Measurements from ENCODE around the gene SEC14L1. TPM values are rescaled to one million over a fixed set of nuclear protein-coding genes. Genes with fewer than 3 reads are reported as not detected.

SEC14L1 gene
- total and polyA plus RNA-seq, 4 donors = 17.0 to 52.0 (median 26.8) TPM

DNA sequence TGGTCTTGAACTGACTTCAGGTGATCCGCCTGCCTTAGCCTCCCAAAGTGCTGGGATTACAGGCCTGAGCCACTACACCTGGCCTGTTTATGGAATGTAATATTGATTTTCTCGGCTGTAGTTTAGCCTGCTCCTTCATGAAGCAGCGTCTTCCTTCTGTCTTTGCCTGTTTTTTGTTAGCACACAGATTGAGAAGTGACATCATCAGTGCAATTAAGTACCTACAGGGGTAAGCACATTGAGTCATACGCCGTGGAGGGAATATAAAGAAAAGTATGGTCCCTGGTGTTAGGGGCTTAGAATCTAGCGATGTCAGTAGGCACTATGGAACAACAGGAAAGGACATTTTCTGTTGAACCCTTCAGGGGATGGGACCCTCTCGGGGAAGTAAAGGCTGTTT lies 48.7 kb upstream of the SEC14L1 start:
- no peak for TF ChIP-seq REST (IDR thresholded peaks at IDR 0.05)
- no peak for TF ChIP-seq FOXA2 (IDR thresholded peaks at IDR 0.05)
- no peak for TF ChIP-seq RAD21 (IDR thresholded peaks at IDR 0.05)
- TF ChIP-seq YY1 (IDR thresholded peaks at IDR 0.05) = no peak
- TF ChIP-seq MAX (IDR thresholded peaks at IDR 0.05) = no peak
- TF ChIP-seq HNF4A (conservative IDR thresholded peaks at IDR 0.05) = no peak
- no peak for TF ChIP-seq EGR1 (IDR thresholded peaks at IDR 0.05; ENCODE audit: low read depth in 2 of 2)
- no peak for TF ChIP-seq SP1 (IDR thresholded peaks at IDR 0.05)
- TF ChIP-seq, protein P1, sequence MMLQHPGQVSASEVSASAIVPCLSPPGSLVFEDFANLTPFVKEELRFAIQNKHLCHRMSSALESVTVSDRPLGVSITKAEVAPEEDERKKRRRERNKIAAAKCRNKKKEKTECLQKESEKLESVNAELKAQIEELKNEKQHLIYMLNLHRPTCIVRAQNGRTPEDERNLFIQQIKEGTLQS (IDR thresholded peaks at IDR 0.05) = no peak
- no peak for TF ChIP-seq FOXA1 (IDR thresholded peaks at IDR 0.05)
- TF ChIP-seq HNF4G (IDR thresholded peaks at IDR 0.05) = no peak
- TF ChIP-seq, protein P2, sequence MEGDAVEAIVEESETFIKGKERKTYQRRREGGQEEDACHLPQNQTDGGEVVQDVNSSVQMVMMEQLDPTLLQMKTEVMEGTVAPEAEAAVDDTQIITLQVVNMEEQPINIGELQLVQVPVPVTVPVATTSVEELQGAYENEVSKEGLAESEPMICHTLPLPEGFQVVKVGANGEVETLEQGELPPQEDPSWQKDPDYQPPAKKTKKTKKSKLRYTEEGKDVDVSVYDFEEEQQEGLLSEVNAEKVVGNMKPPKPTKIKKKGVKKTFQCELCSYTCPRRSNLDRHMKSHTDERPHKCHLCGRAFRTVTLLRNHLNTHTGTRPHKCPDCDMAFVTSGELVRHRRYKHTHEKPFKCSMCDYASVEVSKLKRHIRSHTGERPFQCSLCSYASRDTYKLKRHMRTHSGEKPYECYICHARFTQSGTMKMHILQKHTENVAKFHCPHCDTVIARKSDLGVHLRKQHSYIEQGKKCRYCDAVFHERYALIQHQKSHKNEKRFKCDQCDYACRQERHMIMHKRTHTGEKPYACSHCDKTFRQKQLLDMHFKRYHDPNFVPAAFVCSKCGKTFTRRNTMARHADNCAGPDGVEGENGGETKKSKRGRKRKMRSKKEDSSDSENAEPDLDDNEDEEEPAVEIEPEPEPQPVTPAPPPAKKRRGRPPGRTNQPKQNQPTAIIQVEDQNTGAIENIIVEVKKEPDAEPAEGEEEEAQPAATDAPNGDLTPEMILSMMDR (IDR thresholded peaks at IDR 0.05; ENCODE audit: low read depth, low read length, missing input control) = no peak
- H3K9ac ChIP-seq (ENCODE audit: low read depth in 1 of 2, low read length in 2 of 2) = no peak overlapping the region
- H3K4me3 ChIP-seq (ENCODE audit: low read depth in 1 of 3, low read length in 3 of 3) = no peak overlapping the region
- WGBS = 92% methylated on average over 7 of the region's 7 CpGs
- H3K9me3 ChIP-seq (ENCODE audit: control insufficient read depth in 4 of 4, low read length in 3 of 4) = no peaks in the 10 kb centered on the region
- no peaks in the 10 kb centered on the region for H3K27me3 ChIP-seq (ENCODE audit: control insufficient read depth in 4 of 4, insufficient read depth in 4 of 4, low read length in 3 of 4)
- DNase-seq (ENCODE audit: low spot score) = no peak
- H3K36me3 ChIP-seq (ENCODE audit: control insufficient read depth in 4 of 4, insufficient read depth in 3 of 4, low read depth in 1 of 4, low read length in 3 of 4) = peaks cover 8 to 43% (median 16%) of the 10 kb centered on the region in 4 donors
- no peak overlapping the region for H3K27ac ChIP-seq (ENCODE audit: low read depth in 1 of 2, low read length in 2 of 2)
- peaks cover 0 to 22% (median 11%) of the 10 kb centered on the region in 4 donors for H3K4me1 ChIP-seq (ENCODE audit: control insufficient read depth in 4 of 4, insufficient read depth in 4 of 4, low read length in 3 of 4)

DNA sequence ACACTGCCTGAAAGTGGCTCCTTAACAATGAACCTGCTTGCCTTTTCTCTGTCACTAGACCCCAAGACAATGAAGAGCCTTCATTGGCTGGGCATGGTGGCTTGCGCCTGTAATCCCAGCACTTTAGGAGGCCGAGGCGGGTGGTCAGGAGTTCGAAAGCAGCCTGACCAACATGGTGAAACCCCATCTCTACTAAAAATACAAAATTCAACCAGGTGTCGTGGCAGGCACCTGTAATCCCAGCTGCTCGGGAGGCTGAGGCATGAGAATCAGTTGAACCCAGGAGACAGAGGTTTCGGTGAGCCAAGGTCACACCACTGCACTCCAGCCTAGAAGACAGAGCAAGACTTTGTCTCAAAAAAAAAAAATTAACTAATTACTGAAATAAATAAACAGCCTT lies 45.3 kb upstream of the SEC14L1 start:
- H3K27ac ChIP-seq (ENCODE audit: low read depth in 1 of 2, low read length in 2 of 2) = no peak overlapping the region
- H3K4me3 ChIP-seq (ENCODE audit: low read depth in 1 of 3, low read length in 3 of 3) = no peak overlapping the region
- DNase-seq (ENCODE audit: low spot score) = no peak
- no peaks in the 10 kb centered on the region for H3K9me3 ChIP-seq (ENCODE audit: control insufficient read depth in 4 of 4, low read length in 3 of 4)
- peaks cover 3 to 24% (median 15%) of the 10 kb centered on the region in 4 donors for H3K4me1 ChIP-seq (ENCODE audit: control insufficient read depth in 4 of 4, insufficient read depth in 4 of 4, low read length in 3 of 4)
- 97% methylated on average over 7 of the region's 7 CpGs for WGBS
- H3K27me3 ChIP-seq (ENCODE audit: control insufficient read depth in 4 of 4, insufficient read depth in 4 of 4, low read length in 3 of 4) = no peaks in the 10 kb centered on the region
- no peak overlapping the region for H3K9ac ChIP-seq (ENCODE audit: low read depth in 1 of 2, low read length in 2 of 2)
- H3K36me3 ChIP-seq (ENCODE audit: control insufficient read depth in 4 of 4, insufficient read depth in 3 of 4, low read depth in 1 of 4, low read length in 3 of 4) = peaks cover 8 to 38% (median 16%) of the 10 kb centered on the region in 4 donors
- TF ChIP-seq, protein P1 (IDR thresholded peaks at IDR 0.05) = no peak
- TF ChIP-seq FOXA2 (IDR thresholded peaks at IDR 0.05) (no peak), RAD21 (IDR thresholded peaks at IDR 0.05) (no peak), REST (IDR thresholded peaks at IDR 0.05) (no peak), NR2F2 (IDR thresholded peaks at IDR 0.05) (no peak), TAF1 (conservative IDR thresholded peaks at IDR 0.05) (no peak)
- TF ChIP-seq, protein P2 (IDR thresholded peaks at IDR 0.05; ENCODE audit: low read depth, low read length, missing input control) = no peak
